Smooth muscle cell (in vitro differentiated cells): ENCODE data around the gene GNAI2. TPM values are rescaled to one million over a fixed set of nuclear protein-coding genes. Genes with fewer than 3 reads are reported as not detected.
"Not testable (repeated sequence)": the region's sequence is repeated elsewhere in the genome, so short reads cannot be mapped to it uniquely, and the experiment has no call there.

Experiments used
- DNase-seq: peaks from one replicate; lab custom pipeline; 2025; ENCODE audit not compliant: unreplicated experiment; lab: John Stamatoyannopoulos, UW
- H2AFZ ChIP-seq: fragments of 200-600 bp; sonication (generic); 2 replicates; pipeline ENCODE4 v1.6.0; 2016; ENCODE audit warnings: antibody characterized with exemption, low read depth, mild to moderate bottlenecking
- H3F3A ChIP-seq: fragments of 200-600 bp; sonication (generic); 2 replicates; pipeline ENCODE4 v1.6.0; 2017; ENCODE audit warnings: antibody characterized with exemption, low read depth
- H3K27ac ChIP-seq: fragments of 200-600 bp; sonication (generic); 2 replicates; pipeline ENCODE4 v1.5.1; 2016; ENCODE audit warnings: low read depth, mild to moderate bottlenecking
- H3K27me3 ChIP-seq: fragments of 200-600 bp; sonication (generic); 2 replicates; pipeline ENCODE4 v1.6.1; 2016; ENCODE audit warnings: low read depth, mild to moderate bottlenecking
- H3K36me3 ChIP-seq: fragments of 200-600 bp; sonication (generic); 2 replicates; pipeline ENCODE4 v1.5.1; 2016; ENCODE audit warnings: low read depth
- H3K4me1 ChIP-seq: fragments of 200-600 bp; sonication (generic); 2 replicates; pipeline ENCODE4 v1.5.1; 2016; ENCODE audit warnings: low read depth
- H3K4me2 ChIP-seq: fragments of 200-600 bp; sonication (generic); 2 replicates; pipeline ENCODE4 v1.6.0; 2016; ENCODE audit warnings: mild to moderate bottlenecking
- H3K4me3 ChIP-seq: fragments of 200-600 bp; sonication (generic); 2 replicates; pipeline ENCODE4 v1.5.1; 2016; ENCODE audit warnings: mild to moderate bottlenecking
- H3K79me2 ChIP-seq: fragments of 200-600 bp; sonication (generic); 2 replicates; pipeline ENCODE4 v1.6.0; 2016; ENCODE audit warnings: low read depth, mild to moderate bottlenecking
- H3K9ac ChIP-seq: fragments of 200-600 bp; sonication (generic); 2 replicates; pipeline ENCODE4 v1.6.0; 2016; ENCODE audit warnings: low read depth
- H3K9me3 ChIP-seq: fragments of 200-600 bp; sonication (generic); replicated peaks from 2 replicates; pipeline ENCODE4 v1.5.1; 2016; ENCODE audit warnings: low read depth
- H4K20me1 ChIP-seq: fragments of 200-600 bp; sonication (generic); 2 replicates; pipeline ENCODE4 v1.6.0; 2016; ENCODE audit warnings: low read depth
- CTCF ChIP-seq: fragments of 200-600 bp; sonication (generic); IDR thresholded peaks from 2 replicates; pipeline ENCODE4 v1.5.1; 2017; ENCODE audit warnings: borderline replicate concordance, mild to moderate bottlenecking, antibody characterized with exemption; ENCODE audit not compliant: insufficient read depth, poor library complexity, severe bottlenecking
- WGBS: methylation state at CpG from one replicate; pipeline ENCODE4 v1.1.7; 2016; ENCODE audit warnings: low lambda C conversion rate; 5-methylcytosine and 5-hydroxymethylcytosine counted together
- polyA plus RNA-seq: library from polyadenylated mRNA; unstranded; fragments of >200 nt; fragmentation: Nextera tagmentation; extraction: Ambion mirVana; gene quantifications from 2 replicates; pipeline ENCODE4 v1.2.1, GENCODE V29; 2016
- total RNA-seq: library from RNA; depleted of rRNA; stranded (reverse); fragments of >200 nt; gene quantifications from 2 replicates; pipeline ENCODE4 v1.2.3, GENCODE V29; 2014

GNAI2 gene
- total and polyA plus RNA-seq, 2 experiments from 2014 or later = 209 to 454 TPM

- no peaks in the 10 kb centered on the region for H4K20me1 ChIP-seq
- no peaks in the 10 kb centered on the region for H3F3A ChIP-seq
- no peak overlapping the region for H3K4me2 ChIP-seq
- H3K79me2 ChIP-seq = no peaks in the 10 kb centered on the region
- no peak overlapping the region for H2AFZ ChIP-seq
- H3K27me3 ChIP-seq = peaks cover 13% of the 10 kb centered on the region
- no peaks in the 10 kb centered on the region for H3K36me3 ChIP-seq
- no peak for TF ChIP-seq CTCF
- H3K9me3 ChIP-seq = no peaks in the 10 kb centered on the region
- WGBS = 83% methylated on average over 14 of the region's 14 CpGs
- H3K27ac ChIP-seq = no peak overlapping the region
- no peak overlapping the region for H3K4me3 ChIP-seq
- H3K4me1 ChIP-seq = peaks cover 9% of the 10 kb centered on the region
- DNase-seq = no peak
- H3K9ac ChIP-seq = no peak overlapping the region
Measured at GRCh38 chr3:50208677-50209344, 27.2 kb upstream of the GNAI2 start.

GRCh38 chr3:50210176-50210509 is 25.9 kb upstream of the GNAI2 start:
- DNase-seq = no peak
- Histone ChIP-seq H3K27ac (no peak overlapping the region), H3K4me2 (no peak overlapping the region), H3K4me1 (peaks cover 6% of the 10 kb centered on the region), H4K20me1 (no peaks in the 10 kb centered on the region), H3K9me3 (no peaks in the 10 kb centered on the region), H3K27me3 (peaks cover 13% of the 10 kb centered on the region), H3K4me3 (no peak overlapping the region), H3K36me3 (no peaks in the 10 kb centered on the region), H3K79me2 (no peaks in the 10 kb centered on the region), H3F3A (no peaks in the 10 kb centered on the region), H2AFZ (no peak overlapping the region), H3K9ac (no peak overlapping the region)
- WGBS = 91% methylated on average over 5 of the region's 5 CpGs
- no peak for TF ChIP-seq CTCF

- H3K4me1 ChIP-seq = peaks cover 3% of the 10 kb centered on the region
Measured at GRCh38 chr3:50210510-50211367, 25.3 kb upstream of the GNAI2 start.

GRCh38 chr3:50211368-50211717 is 24.7 kb upstream of the GNAI2 start:
- not testable (repeated sequence) for H3K27ac ChIP-seq, H3K4me1 ChIP-seq, H4K20me1 ChIP-seq, H3K27me3 ChIP-seq, H3K9me3 ChIP-seq, H3K36me3 ChIP-seq, H3K79me2 ChIP-seq, H3K4me3 ChIP-seq, H3K9ac ChIP-seq, H3F3A ChIP-seq, H2AFZ ChIP-seq, DNase-seq, H3K4me2 ChIP-seq
- WGBS = 90% methylated on average over 5 of the region's 5 CpGs

More at GRCh38 chr3:50210510-50211367, 25.3 kb upstream of the GNAI2 start:
- Histone ChIP-seq H3K79me2 (no peaks in the 10 kb centered on the region), H3F3A (no peaks in the 10 kb centered on the region), H3K9me3 (no peaks in the 10 kb centered on the region), H2AFZ (no peak overlapping the region), H3K4me2 (no peak overlapping the region), H4K20me1 (no peaks in the 10 kb centered on the region), H3K9ac (no peak overlapping the region), H3K4me3 (no peak overlapping the region), H3K36me3 (no peaks in the 10 kb centered on the region), H3K27me3 (peaks cover 7% of the 10 kb centered on the region), H3K27ac (no peak overlapping the region)
- no peak for DNase-seq
- WGBS = 88% methylated on average over 13 of the region's 13 CpGs
- TF ChIP-seq CTCF = no peak
